ENCODE measurements around the gene OR1I1. TPM values are rescaled to one million over a fixed set of nuclear protein-coding genes. Genes with fewer than 3 reads are reported as not detected.
A peak's percentile ranks its signal among the peaks of the same experiment; 100 is the strongest.

Gene OR1I1
- total and polyA plus RNA-seq, 2 donors from 2014 or later = not detected

- no peak overlapping the region for H3K27ac ChIP-seq (ENCODE audit: low read depth in 2 of 2, low read length in 2 of 2)
- H3K9me3 ChIP-seq (ENCODE audit: control insufficient read depth in 2 of 3, insufficient read depth in 1 of 3, low read length in 3 of 3) = no peaks in the 10 kb centered on the region
- H3K9ac ChIP-seq (ENCODE audit: low read length in 3 of 3) = no peak overlapping the region
- H3K4me1 ChIP-seq (ENCODE audit: control insufficient read depth in 2 of 3, insufficient read depth in 2 of 3, low read depth in 1 of 3, low read length in 3 of 3) = peaks cover 0 to 17% (median 4%) of the 10 kb centered on the region in 3 donors
- no peak for TF ChIP-seq CTCF (IDR thresholded peaks at IDR 0.05; ENCODE audit: borderline replicate concordance, extremely low read depth, insufficient read depth)
- H3K4me3 ChIP-seq (ENCODE audit: low read length in 3 of 3) = no peak overlapping the region
- FAIRE-seq (no peak), DNase-seq (peak in 1 of 5 donors; percentile 40)
- intact Hi-C loops (cut with DNase I) = no loop called here
- H3K27me3 ChIP-seq (ENCODE audit: control insufficient read depth, insufficient read depth, low read length) = no peaks in the 10 kb centered on the region
- H3K36me3 ChIP-seq (ENCODE audit: control insufficient read depth in 2 of 3, insufficient read depth in 3 of 3, low read length in 3 of 3) = peaks cover 0 to 25% (median 13%) of the 10 kb centered on the region in 3 donors
These were observed 28.4 kb downstream of the OR1I1 start for GRCh38 chr19:15110418-15110815.

- intact Hi-C loops (cut with DNase I) = no loop called here
- no peak overlapping the region for H3K4me3 ChIP-seq (ENCODE audit: low read length in 3 of 3)
- no peak overlapping the region for H3K27ac ChIP-seq (ENCODE audit: low read depth in 2 of 2, low read length in 2 of 2)
- no peaks in the 10 kb centered on the region for H3K9me3 ChIP-seq (ENCODE audit: control insufficient read depth in 2 of 3, insufficient read depth in 1 of 3, low read length in 3 of 3)
- peaks cover 0 to 20% (median 4%) of the 10 kb centered on the region in 3 donors for H3K4me1 ChIP-seq (ENCODE audit: control insufficient read depth in 2 of 3, insufficient read depth in 2 of 3, low read depth in 1 of 3, low read length in 3 of 3)
- no peak overlapping the region for H3K9ac ChIP-seq (ENCODE audit: low read length in 3 of 3)
- peaks cover 0 to 39% (median 13%) of the 10 kb centered on the region in 3 donors for H3K36me3 ChIP-seq (ENCODE audit: control insufficient read depth in 2 of 3, insufficient read depth in 3 of 3, low read length in 3 of 3)
- TF ChIP-seq CTCF (IDR thresholded peaks at IDR 0.05; ENCODE audit: borderline replicate concordance, extremely low read depth, insufficient read depth) = no peak
- no peaks in the 10 kb centered on the region for H3K27me3 ChIP-seq (ENCODE audit: control insufficient read depth, insufficient read depth, low read length)
- DNase-seq (no peak), FAIRE-seq (no peak)
These were observed 29.7 kb downstream of the OR1I1 start for GRCh38 chr19:15111758-15112157.

- no peak for TF ChIP-seq CTCF (IDR thresholded peaks at IDR 0.05; ENCODE audit: borderline replicate concordance, extremely low read depth, insufficient read depth)
- H3K36me3 ChIP-seq (ENCODE audit: control insufficient read depth in 2 of 3, insufficient read depth in 3 of 3, low read length in 3 of 3) = peaks cover 0 to 44% (median 19%) of the 10 kb centered on the region in 3 donors
- FAIRE-seq = no peak
- H3K9me3 ChIP-seq (ENCODE audit: control insufficient read depth in 2 of 3, insufficient read depth in 1 of 3, low read length in 3 of 3) = no peaks in the 10 kb centered on the region
- no peak overlapping the region for H3K4me3 ChIP-seq (ENCODE audit: low read length in 3 of 3)
- H3K27ac ChIP-seq (ENCODE audit: low read depth in 2 of 2, low read length in 2 of 2) = no peak overlapping the region
- peaks cover 0 to 24% (median 4%) of the 10 kb centered on the region in 3 donors for H3K4me1 ChIP-seq (ENCODE audit: control insufficient read depth in 2 of 3, insufficient read depth in 2 of 3, low read depth in 1 of 3, low read length in 3 of 3)
- no peak for DNase-seq
- no peaks in the 10 kb centered on the region for H3K27me3 ChIP-seq (ENCODE audit: control insufficient read depth, insufficient read depth, low read length)
- H3K9ac ChIP-seq (ENCODE audit: low read length in 3 of 3) = no peak overlapping the region
- intact Hi-C loops (cut with DNase I) = no loop called here
These were observed 30.4 kb downstream of the OR1I1 start for GRCh38 chr19:15112385-15112784.
